ENCODE results near the gene FTH1.
A peak's percentile ranks its signal among the peaks of the same experiment; 100 is the strongest.
"Not testable (repeated sequence)": the region's sequence is repeated elsewhere in the genome, so short reads cannot be mapped to it uniquely, and the experiment has no call there.

Gene FTH1

DNA sequence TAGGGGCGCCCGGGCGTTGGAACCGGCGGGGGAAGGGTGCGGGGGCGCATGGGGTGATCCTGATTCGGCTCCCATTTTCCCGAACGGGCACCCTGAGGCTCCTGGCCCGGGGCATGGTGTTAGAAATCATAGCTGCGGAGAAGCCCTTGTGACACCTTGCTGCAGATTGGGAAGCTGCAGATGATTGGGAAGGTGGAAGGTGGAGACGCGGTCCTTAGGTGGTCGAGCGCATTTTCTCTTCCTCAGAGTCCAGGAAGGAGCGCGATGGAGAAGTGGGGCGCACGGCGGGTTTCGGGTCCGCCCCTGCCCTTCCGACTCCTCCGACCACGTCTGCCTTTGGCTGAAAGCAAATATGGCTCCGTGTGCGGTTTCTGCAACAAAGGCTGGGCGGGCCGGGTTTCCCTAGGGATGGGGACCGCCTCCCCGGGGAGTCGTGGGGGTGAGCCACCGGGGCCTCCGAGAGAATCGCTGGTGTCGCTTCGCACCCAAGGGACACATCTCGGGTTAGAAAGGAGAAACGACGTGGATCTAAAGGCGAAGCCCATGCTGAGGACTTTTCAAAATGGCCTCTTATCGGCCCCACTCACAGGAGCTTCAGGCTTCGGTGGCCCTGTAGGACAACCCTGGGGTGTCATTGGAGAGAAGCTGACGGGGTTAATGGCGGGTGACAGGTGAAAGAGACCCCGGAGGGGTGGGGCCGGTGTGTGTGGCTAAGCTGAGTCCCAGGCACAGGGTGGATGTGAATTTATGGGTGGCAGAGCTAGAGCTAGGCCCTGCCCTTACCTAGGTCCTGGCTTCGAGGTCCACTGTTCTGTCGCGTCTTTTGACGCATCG, 707 bp upstream of the FTH1 start:
- Histone ChIP-seq H3K36me3 (ENCODE audit: low read depth) (peaks cover 37% of the 10 kb centered on the region), H3K4me1 (ENCODE audit: insufficient read depth, poor library complexity, severe bottlenecking) (peaks cover 52% of the 10 kb centered on the region), H3K27me3 (ENCODE audit: insufficient read depth, poor library complexity, severe bottlenecking) (no peaks in the 10 kb centered on the region), H3K9me3 (ENCODE audit: severe bottlenecking) (no peaks in the 10 kb centered on the region), H3K4me3 (ENCODE audit: severe bottlenecking) (peak overlapping the region; percentile 91), H3K27ac (ENCODE audit: poor library complexity, severe bottlenecking) (peak overlapping the region; percentile 97)
- DNase-seq (ENCODE audit: low spot score) (no peak), ATAC-seq (ENCODE audit: low read depth) (0 out of 3 replicates have a peak, but pooled peaks have one; percentile 1)
- TF ChIP-seq, protein P1, sequence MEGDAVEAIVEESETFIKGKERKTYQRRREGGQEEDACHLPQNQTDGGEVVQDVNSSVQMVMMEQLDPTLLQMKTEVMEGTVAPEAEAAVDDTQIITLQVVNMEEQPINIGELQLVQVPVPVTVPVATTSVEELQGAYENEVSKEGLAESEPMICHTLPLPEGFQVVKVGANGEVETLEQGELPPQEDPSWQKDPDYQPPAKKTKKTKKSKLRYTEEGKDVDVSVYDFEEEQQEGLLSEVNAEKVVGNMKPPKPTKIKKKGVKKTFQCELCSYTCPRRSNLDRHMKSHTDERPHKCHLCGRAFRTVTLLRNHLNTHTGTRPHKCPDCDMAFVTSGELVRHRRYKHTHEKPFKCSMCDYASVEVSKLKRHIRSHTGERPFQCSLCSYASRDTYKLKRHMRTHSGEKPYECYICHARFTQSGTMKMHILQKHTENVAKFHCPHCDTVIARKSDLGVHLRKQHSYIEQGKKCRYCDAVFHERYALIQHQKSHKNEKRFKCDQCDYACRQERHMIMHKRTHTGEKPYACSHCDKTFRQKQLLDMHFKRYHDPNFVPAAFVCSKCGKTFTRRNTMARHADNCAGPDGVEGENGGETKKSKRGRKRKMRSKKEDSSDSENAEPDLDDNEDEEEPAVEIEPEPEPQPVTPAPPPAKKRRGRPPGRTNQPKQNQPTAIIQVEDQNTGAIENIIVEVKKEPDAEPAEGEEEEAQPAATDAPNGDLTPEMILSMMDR (IDR thresholded peaks at IDR 0.05; ENCODE audit: poor library complexity, severe bottlenecking) = no peak

DNA sequence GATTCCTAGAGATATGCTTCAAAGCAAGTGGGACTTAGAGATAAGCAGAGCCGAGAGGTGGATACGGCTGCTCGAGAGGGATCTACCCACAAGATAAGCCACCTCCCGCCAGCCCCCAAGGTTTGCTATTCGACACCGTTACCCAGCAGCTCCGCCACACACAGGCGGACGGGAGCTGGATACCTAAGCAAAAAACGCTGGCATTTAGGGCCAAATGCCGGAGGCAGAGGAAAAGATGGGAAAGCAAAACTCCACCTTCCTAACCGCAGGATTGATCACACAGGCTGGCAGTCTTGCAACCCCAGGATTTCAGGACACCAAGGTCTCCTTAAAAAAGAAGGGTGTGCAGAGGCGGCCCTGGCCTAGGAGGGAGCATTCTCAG, 709 bp downstream of the FTH1 start:
- DNase-seq (ENCODE audit: low spot score) = no peak
- peaks cover 37% of the 10 kb centered on the region for H3K36me3 ChIP-seq (ENCODE audit: low read depth)
- TF ChIP-seq, protein P1 (IDR thresholded peaks at IDR 0.05; ENCODE audit: poor library complexity, severe bottlenecking) = no peak

DNA sequence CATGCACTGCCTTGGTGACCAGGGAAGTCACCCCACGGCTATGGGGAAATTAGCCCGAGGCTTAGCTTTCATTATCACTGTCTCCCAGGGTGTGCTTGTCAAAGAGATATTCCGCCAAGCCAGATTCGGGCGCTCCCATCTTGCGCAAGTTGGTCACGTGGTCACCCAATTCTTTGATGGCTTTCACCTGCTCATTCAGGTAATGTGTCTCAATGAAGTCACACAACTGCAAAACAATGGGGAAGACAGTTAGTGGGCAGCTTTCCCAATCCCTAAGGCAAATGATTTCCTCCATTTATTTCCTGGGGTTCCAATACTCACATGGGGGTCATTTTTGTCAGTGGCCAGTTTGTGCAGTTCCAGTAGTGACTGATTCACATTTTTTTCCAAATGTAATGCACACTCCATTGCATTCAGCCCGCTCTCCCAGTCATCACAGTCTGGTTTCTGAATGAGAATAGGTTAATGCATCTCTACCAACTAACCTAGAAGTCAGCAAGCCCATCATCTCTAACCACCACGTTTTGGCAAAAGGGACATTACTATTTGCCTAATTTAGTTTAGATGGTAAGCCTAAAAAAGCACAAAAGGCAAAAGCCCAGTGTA, 2.7 kb downstream of the FTH1 start:
- Histone ChIP-seq H3K4me1 (ENCODE audit: insufficient read depth, poor library complexity, severe bottlenecking) (peaks cover 22% of the 10 kb centered on the region), H3K4me3 (ENCODE audit: severe bottlenecking) (peak overlapping the region; percentile 91)
- not testable (repeated sequence) for ATAC-seq (ENCODE audit: low read depth)

More for the DNA sequence above, 709 bp downstream of the FTH1 start:
- H3K27me3 ChIP-seq (ENCODE audit: insufficient read depth, poor library complexity, severe bottlenecking) = no peaks in the 10 kb centered on the region
- H3K4me3 ChIP-seq (ENCODE audit: severe bottlenecking) = peak overlapping the region; percentile 91
- ATAC-seq (ENCODE audit: low read depth) = no peak
- H3K27ac ChIP-seq (ENCODE audit: poor library complexity, severe bottlenecking) = peak overlapping the region; percentile 97
- H3K4me1 ChIP-seq (ENCODE audit: insufficient read depth, poor library complexity, severe bottlenecking) = peaks cover 41% of the 10 kb centered on the region
- H3K9me3 ChIP-seq (ENCODE audit: severe bottlenecking) = no peaks in the 10 kb centered on the region

DNA sequence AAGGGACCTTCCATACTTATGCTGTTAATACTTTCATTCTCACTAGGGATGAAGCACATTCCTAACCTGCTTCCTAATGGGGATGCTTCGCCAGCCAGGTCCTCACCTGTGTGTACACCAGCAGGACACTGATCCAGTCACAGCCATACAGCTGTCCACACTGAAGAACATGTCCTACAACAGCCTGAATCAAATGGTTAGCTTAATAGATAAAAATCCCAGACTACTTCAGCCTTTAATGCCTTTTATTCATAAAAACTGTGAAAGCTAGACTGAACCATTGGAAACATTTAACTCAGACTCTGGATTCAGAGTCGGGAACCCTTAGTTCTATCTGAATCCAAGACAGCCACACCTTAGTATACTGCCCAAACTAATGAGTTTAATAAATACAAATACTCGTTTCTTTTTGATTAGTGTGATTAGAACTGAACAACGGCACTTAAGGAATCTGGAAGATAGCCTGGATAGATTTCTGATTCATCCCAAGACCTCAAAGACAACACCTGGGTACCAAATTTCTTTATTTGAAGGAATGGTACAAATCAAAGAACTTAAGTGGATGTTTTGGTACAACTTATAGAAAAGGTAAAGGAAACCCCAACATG, 3.3 kb downstream of the FTH1 start:
- peaks cover 37% of the 10 kb centered on the region for H3K36me3 ChIP-seq (ENCODE audit: low read depth)

More for the DNA sequence above, 2.7 kb downstream of the FTH1 start:
- not testable (repeated sequence) for H3K9me3 ChIP-seq (ENCODE audit: severe bottlenecking); H3K27me3 ChIP-seq (ENCODE audit: insufficient read depth, poor library complexity, severe bottlenecking); DNase-seq (ENCODE audit: low spot score)
- Histone ChIP-seq H3K27ac (ENCODE audit: poor library complexity, severe bottlenecking) (peak overlapping the region; percentile 97), H3K36me3 (ENCODE audit: low read depth) (peaks cover 37% of the 10 kb centered on the region)

More for the DNA sequence above, 3.3 kb downstream of the FTH1 start:
- peak overlapping the region; percentile 91 for H3K4me3 ChIP-seq (ENCODE audit: severe bottlenecking)
- DNase-seq (ENCODE audit: low spot score) = no peak
- H3K27ac ChIP-seq (ENCODE audit: poor library complexity, severe bottlenecking) = peak overlapping the region; percentile 97
- no peak for ATAC-seq (ENCODE audit: low read depth)
- TF ChIP-seq, protein P1 (IDR thresholded peaks at IDR 0.05; ENCODE audit: poor library complexity, severe bottlenecking) = no peak
- no peaks in the 10 kb centered on the region for H3K9me3 ChIP-seq (ENCODE audit: severe bottlenecking)
- no peaks in the 10 kb centered on the region for H3K27me3 ChIP-seq (ENCODE audit: insufficient read depth, poor library complexity, severe bottlenecking)
- peaks cover 16% of the 10 kb centered on the region for H3K4me1 ChIP-seq (ENCODE audit: insufficient read depth, poor library complexity, severe bottlenecking)
